A549 (cell line): ENCODE results near the gene MAP7D2.

ENCODE experiments used
- HOXA7 ChIP-seq: fragments of 250-450 bp; sonication (Bioruptor Pico); IDR thresholded peaks from 2 replicates; pipeline ENCODE4 v1.5.0; 2020; ENCODE audit warnings: mild to moderate bottlenecking, moderate library complexity
- MAX ChIP-seq: IDR thresholded peaks from 2 replicates; pipeline ENCODE4 v1.6.1; 2012
- RFX5 ChIP-seq: fragments of 450-650 bp; IDR thresholded peaks from 2 replicates; pipeline ENCODE4 v1.7.1; 2014; ENCODE audit warnings: antibody characterized with exemption, mild to moderate bottlenecking, moderate library complexity
- ZFP36 ChIP-seq: fragments of 450-650 bp; IDR thresholded peaks from 2 replicates; pipeline ENCODE4 v1.6.1; 2014; ENCODE audit warnings: borderline replicate concordance; ENCODE audit not compliant: partially characterized antibody

- no peak for TF ChIP-seq MAX
- no peak for TF ChIP-seq ZFP36
- TF ChIP-seq RFX5, result no peak
- no peak for TF ChIP-seq HOXA7 (CRISPR knock-in tag)
Observed at GRCh38 chrX:19964017-19964710, 152.5 kb downstream of the MAP7D2 start.
